Keratinocyte (primary cell): ENCODE measurements around the gene SMPD4. TPM values are rescaled to one million over a fixed set of nuclear protein-coding genes. Genes with fewer than 3 reads are reported as not detected.
"Not testable (repeated sequence)": the region's sequence is repeated elsewhere in the genome, so short reads cannot be mapped to it uniquely, and the experiment has no call there.

Source experiments
- DNase-seq: peaks from one replicate; pipeline ENCODE4 v3.0.0-alpha.2; 2011; ENCODE audit warnings: low read depth, missing footprints, low spot score
- FAIRE-seq: peaks from 2 replicates; lab custom pipeline; 2011; peaks lifted over from hg19 to GRCh38; lab: Jason Lieb, UNC
- H2AFZ ChIP-seq: 2 replicates; pipeline ENCODE4 v1.6.0; 2012; ENCODE audit warnings: low read length, control low read depth, inconsistent platforms; ENCODE audit not compliant: control insufficient read depth
- H3K27ac ChIP-seq: 2 replicates; pipeline ENCODE4 v1.5.1; 2011; ENCODE audit warnings: low read length; ENCODE audit not compliant: control insufficient read depth, insufficient read depth
- H3K27me3 ChIP-seq: 3 replicates; pipeline ENCODE4 v1.6.0; 2011; ENCODE audit warnings: low read length; ENCODE audit not compliant: control insufficient read depth, insufficient read depth; ENCODE audit errors: extremely low read depth
- H3K36me3 ChIP-seq, 2 experiments: 2 replicates in 1 of 2; 3 replicates in 1 of 2; pipeline ENCODE4 v1.5.1; 2011; ENCODE audit warnings: low read length in 2 of 2, mild to moderate bottlenecking in 1 of 2; ENCODE audit not compliant: control insufficient read depth in 2 of 2, insufficient read depth in 2 of 2; ENCODE audit errors: extremely low read depth in 1 of 2
- H3K4me1 ChIP-seq: 3 replicates; pipeline ENCODE4 v1.5.1; 2011; ENCODE audit warnings: low read length; ENCODE audit not compliant: control insufficient read depth, insufficient read depth; ENCODE audit errors: extremely low read depth
- H3K4me2 ChIP-seq: 3 replicates; pipeline ENCODE4 v1.6.0; 2011; ENCODE audit warnings: low read depth, low read length; ENCODE audit not compliant: control insufficient read depth, insufficient read depth; ENCODE audit errors: extremely low read depth
- H3K4me3 ChIP-seq, 3 experiments: fragments of 200-600 bp in 1 of 3; sonication (generic) in 1 of 3; 2 replicates in 2 of 3; 3 replicates in 1 of 3; pipeline ENCODE4 v1.5.1; 2011 to 2016; ENCODE audit warnings: low read length in 3 of 3, mild to moderate bottlenecking in 3 of 3, control low read depth in 2 of 3, inconsistent platforms in 1 of 3, low read depth in 1 of 3, mixed read lengths in 1 of 3, mixed run types in 1 of 3, moderate library complexity in 1 of 3; ENCODE audit not compliant: control insufficient read depth in 2 of 3, insufficient read depth in 2 of 3; ENCODE audit errors: extremely low read depth in 1 of 3
- H3K79me2 ChIP-seq: 2 replicates; pipeline ENCODE4 v1.6.0; 2012; ENCODE audit warnings: low read length; ENCODE audit not compliant: control insufficient read depth, insufficient read depth
- H3K9ac ChIP-seq: 3 replicates; pipeline ENCODE4 v1.6.0; 2011; ENCODE audit warnings: low read length; ENCODE audit not compliant: control insufficient read depth, insufficient read depth; ENCODE audit errors: extremely low read depth
- H3K9me1 ChIP-seq: 3 replicates; pipeline ENCODE4 v1.6.0; 2011; ENCODE audit warnings: low read length; ENCODE audit not compliant: control insufficient read depth, insufficient read depth; ENCODE audit errors: extremely low read depth
- H3K9me3 ChIP-seq: 2 replicates; pipeline ENCODE4 v1.5.1; 2012; ENCODE audit warnings: low read depth, low read length; ENCODE audit not compliant: control insufficient read depth
- H4K20me1 ChIP-seq: 3 replicates; pipeline ENCODE4 v1.6.0; 2011; ENCODE audit warnings: low read length; ENCODE audit not compliant: control insufficient read depth, insufficient read depth; ENCODE audit errors: extremely low read depth
- dilution Hi-C: fragments of 300-500 bp; cut with MboI; formaldehyde crosslinking; loops from one replicate; pipeline ENCODE4 v1.7.0; 2020; ENCODE audit warnings: low sequenced_read_pairs; ENCODE audit not compliant: extremely low pct_ligation_motif_present
- polyA plus RNA-seq, 5 experiments: library from polyadenylated mRNA; depleted of rRNA in 3 of 5; stranded (reverse) in 3 of 5; stranded (forward) in 1 of 5; unstranded in 1 of 5; fragments of >200 nt; gene quantifications; 1 replicate in 1 of 5; 2 replicates in 3 of 5; 3 replicates in 1 of 5; pipeline versions ENCODE4 v1.2.1 to v1.2.3, GENCODE V29; 2011 to 2012; ENCODE audit warnings: missing spikeins in 2 of 5, low read depth in 1 of 5, low replicate concordance in 1 of 5
- small RNA-seq, 3 experiments: library from RNA; depleted of rRNA; stranded (forward); fragments of <200 nt; gene quantifications; one replicate each; pipeline ENCODE3, GENCODE V24; 2012; ENCODE audit warnings: low read depth in 3 of 3, low replicate concordance in 1 of 3; ENCODE audit not compliant: insufficient read length in 3 of 3

Gene SMPD4
- polyA plus RNA-seq, 1 donor (not counting 4 experiments of a cell fraction or from before 2014, with no cell fraction given), result 23.8 TPM

DNA sequence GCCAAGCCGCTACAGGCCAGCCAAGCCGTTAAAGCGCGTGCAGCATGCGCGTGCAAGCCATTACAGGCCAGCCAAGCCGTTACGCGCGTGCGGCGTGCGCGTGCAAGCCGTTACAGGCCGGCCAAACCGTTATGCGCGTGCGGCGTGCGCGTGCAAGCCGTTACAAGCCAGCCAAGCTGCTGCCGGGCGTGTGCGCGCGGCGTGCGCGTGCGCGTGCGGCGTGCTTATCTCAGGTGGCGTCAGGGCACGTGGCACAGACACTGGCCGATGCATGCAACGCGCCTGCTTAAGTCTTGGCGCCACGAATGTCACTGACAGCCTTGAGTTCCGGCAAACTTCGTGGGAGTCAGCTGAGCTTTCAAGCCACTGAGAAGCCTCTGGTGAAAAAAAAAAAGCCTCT is 60.5 kb downstream of the SMPD4 start:
- H3K79me2 ChIP-seq, dilution Hi-C loops, H3K36me3 ChIP-seq, H3K4me2 ChIP-seq, H4K20me1 ChIP-seq, H2AFZ ChIP-seq, H3K27ac ChIP-seq, H3K9ac ChIP-seq, DNase-seq, H3K4me3 ChIP-seq, H3K9me3 ChIP-seq, H3K4me1 ChIP-seq, FAIRE-seq, H3K9me1 ChIP-seq, H3K27me3 ChIP-seq: not testable (repeated sequence)

DNA sequence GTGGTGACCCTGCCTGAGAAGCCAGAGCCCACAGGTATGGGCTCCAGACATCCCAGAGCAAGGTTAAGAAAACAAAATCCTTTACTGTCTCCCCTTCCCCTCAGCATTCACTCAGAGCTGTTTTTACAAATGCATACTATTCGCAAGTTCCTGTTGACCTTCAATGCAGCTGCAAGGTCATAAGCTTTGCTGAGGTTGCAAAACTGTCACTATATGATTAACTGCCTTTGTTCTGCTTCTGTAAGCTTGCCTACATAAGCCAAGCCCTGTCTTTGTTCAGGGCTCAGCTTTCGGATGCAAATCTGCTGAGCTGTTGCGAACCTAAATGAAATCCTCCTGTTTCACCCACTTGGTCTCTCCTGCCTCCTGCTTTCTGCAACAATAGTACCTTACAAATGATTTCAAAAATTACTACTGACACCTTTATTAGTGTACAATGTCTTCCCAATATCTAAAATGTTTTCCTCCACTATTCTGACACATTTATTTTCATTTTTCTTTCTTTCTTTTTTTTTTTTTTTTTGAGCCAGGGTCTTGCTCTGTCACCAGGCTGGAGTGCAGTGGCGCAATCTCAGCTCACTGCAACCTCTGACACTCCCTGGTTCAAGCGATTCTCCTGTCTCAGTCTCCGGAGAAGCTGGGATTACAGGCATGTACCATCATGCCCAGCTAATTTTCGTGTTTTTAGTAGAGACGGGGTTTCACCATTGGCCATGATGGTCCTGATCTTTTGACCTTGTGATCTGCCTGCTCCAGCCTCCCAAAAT is 78.6 kb downstream of the SMPD4 start:
- dilution Hi-C loops, FAIRE-seq: not testable (repeated sequence)

More for the DNA sequence above, 78.6 kb downstream of the SMPD4 start:
- not testable (repeated sequence) for H3K79me2 ChIP-seq, H3K27me3 ChIP-seq, H4K20me1 ChIP-seq, H3K36me3 ChIP-seq, H3K4me2 ChIP-seq, H3K9me1 ChIP-seq, H3K9me3 ChIP-seq, H3K4me3 ChIP-seq, H3K27ac ChIP-seq, H2AFZ ChIP-seq, DNase-seq, H3K4me1 ChIP-seq, H3K9ac ChIP-seq

Small RNA genes within 50 kb of the gene (small RNA-seq; reads per million reads assigned to genes)
- 0 reads per million in 3 experiments for gene RNU6-1049P

Other genes with a start within 250 kb of the SMPD4 start
- 0.02 TPM in 1 of 3 replicates, not detected in the others for gene RAB6C, start 201.9 kb downstream of the SMPD4 start, polyA plus RNA-seq
- gene POTEF, start 52.4 kb downstream of the SMPD4 start, polyA plus RNA-seq, result not detected in 3 replicates
- 0.46 to 0.60 TPM (median 0.52 TPM) in 3 replicates for gene CCDC74B, start 36.5 kb downstream of the SMPD4 start, polyA plus RNA-seq
- 89.6 to 229 TPM (median 133 TPM) in 3 replicates for gene MZT2B, start 660 bp upstream of the SMPD4 start, polyA plus RNA-seq
- not detected in 3 replicates for gene TUBA3E, start 16.8 kb upstream of the SMPD4 start, polyA plus RNA-seq
- gene IMP4, start 161.3 kb upstream of the SMPD4 start, polyA plus RNA-seq, result 75.8 to 127 TPM (median 111 TPM) in 3 replicates
- 8.7 to 13.5 TPM (median 9.6 TPM) in 3 replicates for gene PTPN18, start 174.5 kb upstream of the SMPD4 start, polyA plus RNA-seq